Keratinocyte (primary cell): ENCODE data around the gene SCP2D1. TPM values are rescaled to one million over a fixed set of nuclear protein-coding genes. Genes with fewer than 3 reads are reported as not detected.

Source experiments
- DNase-seq: peaks from one replicate; pipeline ENCODE4 v3.0.0-alpha.2; 2011; ENCODE audit warnings: low read depth, missing footprints, low spot score
- FAIRE-seq: peaks from 2 replicates; lab custom pipeline; 2011; peaks lifted over from hg19 to GRCh38; lab: Jason Lieb, UNC
- H2AFZ ChIP-seq: 2 replicates; pipeline ENCODE4 v1.6.0; 2012; ENCODE audit warnings: low read length, control low read depth, inconsistent platforms; ENCODE audit not compliant: control insufficient read depth
- H3K27ac ChIP-seq: 2 replicates; pipeline ENCODE4 v1.5.1; 2011; ENCODE audit warnings: low read length; ENCODE audit not compliant: control insufficient read depth, insufficient read depth
- H3K27me3 ChIP-seq: 3 replicates; pipeline ENCODE4 v1.6.0; 2011; ENCODE audit warnings: low read length; ENCODE audit not compliant: control insufficient read depth, insufficient read depth; ENCODE audit errors: extremely low read depth
- H3K36me3 ChIP-seq, 2 experiments: 2 replicates in 1 of 2; 3 replicates in 1 of 2; pipeline ENCODE4 v1.5.1; 2011; ENCODE audit warnings: low read length in 2 of 2, mild to moderate bottlenecking in 1 of 2; ENCODE audit not compliant: control insufficient read depth in 2 of 2, insufficient read depth in 2 of 2; ENCODE audit errors: extremely low read depth in 1 of 2
- H3K4me1 ChIP-seq: 3 replicates; pipeline ENCODE4 v1.5.1; 2011; ENCODE audit warnings: low read length; ENCODE audit not compliant: control insufficient read depth, insufficient read depth; ENCODE audit errors: extremely low read depth
- H3K4me2 ChIP-seq: 3 replicates; pipeline ENCODE4 v1.6.0; 2011; ENCODE audit warnings: low read depth, low read length; ENCODE audit not compliant: control insufficient read depth, insufficient read depth; ENCODE audit errors: extremely low read depth
- H3K4me3 ChIP-seq, 3 experiments: fragments of 200-600 bp in 1 of 3; sonication (generic) in 1 of 3; 2 replicates in 2 of 3; 3 replicates in 1 of 3; pipeline ENCODE4 v1.5.1; 2011 to 2016; ENCODE audit warnings: low read length in 3 of 3, mild to moderate bottlenecking in 3 of 3, control low read depth in 2 of 3, inconsistent platforms in 1 of 3, low read depth in 1 of 3, mixed read lengths in 1 of 3, mixed run types in 1 of 3, moderate library complexity in 1 of 3; ENCODE audit not compliant: control insufficient read depth in 2 of 3, insufficient read depth in 2 of 3; ENCODE audit errors: extremely low read depth in 1 of 3
- H3K79me2 ChIP-seq: 2 replicates; pipeline ENCODE4 v1.6.0; 2012; ENCODE audit warnings: low read length; ENCODE audit not compliant: control insufficient read depth, insufficient read depth
- H3K9ac ChIP-seq: 3 replicates; pipeline ENCODE4 v1.6.0; 2011; ENCODE audit warnings: low read length; ENCODE audit not compliant: control insufficient read depth, insufficient read depth; ENCODE audit errors: extremely low read depth
- H3K9me1 ChIP-seq: 3 replicates; pipeline ENCODE4 v1.6.0; 2011; ENCODE audit warnings: low read length; ENCODE audit not compliant: control insufficient read depth, insufficient read depth; ENCODE audit errors: extremely low read depth
- H3K9me3 ChIP-seq: 2 replicates; pipeline ENCODE4 v1.5.1; 2012; ENCODE audit warnings: low read depth, low read length; ENCODE audit not compliant: control insufficient read depth
- H4K20me1 ChIP-seq: 3 replicates; pipeline ENCODE4 v1.6.0; 2011; ENCODE audit warnings: low read length; ENCODE audit not compliant: control insufficient read depth, insufficient read depth; ENCODE audit errors: extremely low read depth
- CTCF ChIP-seq, 3 experiments: IDR thresholded peaks in 1 of 3; conservative IDR thresholded peaks in 1 of 3; optimal IDR thresholded peaks in 1 of 3; 2 replicates in 2 of 3; 3 replicates in 1 of 3; pipeline versions ENCODE3 to v1.5.1; 2011; ENCODE audit warnings: low read length in 3 of 3, mild to moderate bottlenecking in 3 of 3, moderate library complexity in 2 of 3, control low read depth in 1 of 3, inconsistent platforms in 1 of 3; ENCODE audit not compliant: insufficient read depth in 2 of 3; ENCODE audit errors: extremely low read depth in 1 of 3
- EZH2 ChIP-seq: IDR thresholded peaks from one replicate; pipeline ENCODE4 v1.6.1; 2012; ENCODE audit warnings: inconsistent platforms, mild to moderate bottlenecking, low read length, moderate library complexity
- dilution Hi-C: fragments of 300-500 bp; cut with MboI; formaldehyde crosslinking; loops from one replicate; pipeline ENCODE4 v1.7.0; 2020; ENCODE audit warnings: low sequenced_read_pairs; ENCODE audit not compliant: extremely low pct_ligation_motif_present
- polyA plus RNA-seq, 5 experiments: library from polyadenylated mRNA; depleted of rRNA in 3 of 5; stranded (reverse) in 3 of 5; stranded (forward) in 1 of 5; unstranded in 1 of 5; fragments of >200 nt; gene quantifications; 1 replicate in 1 of 5; 2 replicates in 3 of 5; 3 replicates in 1 of 5; pipeline versions ENCODE4 v1.2.1 to v1.2.3, GENCODE V29; 2011 to 2012; ENCODE audit warnings: missing spikeins in 2 of 5, low read depth in 1 of 5, low replicate concordance in 1 of 5

The SCP2D1 gene
- polyA plus RNA-seq, 1 donor (not counting 4 experiments of a cell fraction or from before 2014, with no cell fraction given) = not detected

DNA sequence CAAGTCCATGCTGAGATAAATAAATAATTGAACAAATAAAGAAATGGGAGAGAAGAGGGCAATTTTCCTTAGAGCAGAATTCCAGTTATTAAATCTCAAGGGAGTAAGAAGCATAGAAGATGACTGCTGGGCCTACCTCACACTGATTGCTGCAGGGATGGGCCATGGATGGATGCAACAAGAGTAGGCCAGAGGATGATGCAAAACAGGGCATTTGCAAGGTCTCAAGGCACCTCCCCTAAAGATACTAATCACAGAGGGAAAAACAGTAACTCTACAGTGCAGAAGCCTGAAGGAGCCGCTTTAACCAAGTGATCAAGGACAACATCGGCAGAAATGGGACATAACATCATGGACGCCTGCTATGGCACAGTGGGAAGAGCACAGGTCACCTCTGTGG is 1.7 kb upstream of the SCP2D1 start:
- H2AFZ ChIP-seq = no peak overlapping the region
- no peak for DNase-seq
- dilution Hi-C loops = no loop called here
- H4K20me1 ChIP-seq = no peaks in the 10 kb centered on the region
- H3K36me3 ChIP-seq = no peaks in the 10 kb centered on the region
- no peaks in the 10 kb centered on the region for H3K27me3 ChIP-seq
- H3K9me1 ChIP-seq = no peaks in the 10 kb centered on the region
- H3K4me3 ChIP-seq = no peak overlapping the region
- no peak overlapping the region for H3K27ac ChIP-seq
- TF ChIP-seq EZH2 (no peak), CTCF (optimal IDR thresholded peaks at IDR 0.05 in 1 of 3, IDR thresholded peaks at IDR 0.05 in 1 of 3, conservative IDR thresholded peaks at IDR 0.05 in 1 of 3; ENCODE audit: extremely low read depth in 1 of 3, insufficient read depth in 2 of 3, low read length in 3 of 3) (no peak)
- H3K4me1 ChIP-seq = no peaks in the 10 kb centered on the region
- no peaks in the 10 kb centered on the region for H3K79me2 ChIP-seq
- no peak for FAIRE-seq
- H3K9me3 ChIP-seq = no peaks in the 10 kb centered on the region
- no peak overlapping the region for H3K4me2 ChIP-seq
- no peak overlapping the region for H3K9ac ChIP-seq

DNA sequence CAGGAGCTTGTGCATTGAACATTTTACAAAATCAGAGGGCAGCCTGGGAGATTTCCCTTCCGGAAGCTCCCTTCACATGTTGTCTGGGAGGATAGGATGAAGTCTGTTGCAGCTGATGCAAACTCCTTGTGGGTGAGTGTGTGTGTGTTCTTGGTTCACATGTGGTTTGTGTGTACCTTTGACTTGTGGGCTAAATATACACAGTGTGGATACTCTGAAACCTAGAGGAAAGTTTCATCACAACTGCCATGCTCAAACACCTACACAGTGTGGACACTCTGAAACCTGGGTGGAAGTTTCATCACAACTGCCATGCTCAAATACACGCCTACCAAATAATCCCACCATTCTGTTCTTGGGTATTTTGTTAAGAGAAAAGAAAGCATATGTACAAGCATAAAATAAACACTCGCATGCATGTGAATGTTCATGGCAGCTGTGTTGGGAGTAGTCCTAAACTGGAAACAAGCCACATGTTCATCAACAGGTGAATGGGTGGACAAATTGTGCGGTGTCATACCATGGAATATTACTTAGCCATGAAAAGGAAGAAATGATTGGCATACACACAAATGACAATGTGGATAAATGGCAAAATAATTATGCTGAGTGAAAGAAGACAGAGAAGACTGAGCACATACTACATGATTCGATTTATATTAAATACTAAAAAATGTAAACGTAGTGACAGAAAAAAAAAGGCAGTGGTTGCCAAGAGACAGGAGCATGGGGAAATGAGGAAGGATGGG is 1.8 kb downstream of the SCP2D1 start:
- Histone ChIP-seq H3K9ac (no peak overlapping the region), H3K4me2 (no peak overlapping the region), H4K20me1 (no peaks in the 10 kb centered on the region), H3K36me3 (no peaks in the 10 kb centered on the region), H3K27ac (no peak overlapping the region), H2AFZ (no peak overlapping the region), H3K9me3 (no peaks in the 10 kb centered on the region), H3K27me3 (no peaks in the 10 kb centered on the region), H3K79me2 (no peaks in the 10 kb centered on the region), H3K4me3 (no peak overlapping the region), H3K4me1 (no peaks in the 10 kb centered on the region), H3K9me1 (no peaks in the 10 kb centered on the region)
- dilution Hi-C loops = no loop called here
- TF ChIP-seq EZH2 (no peak), CTCF (optimal IDR thresholded peaks at IDR 0.05 in 1 of 3, IDR thresholded peaks at IDR 0.05 in 1 of 3, conservative IDR thresholded peaks at IDR 0.05 in 1 of 3; ENCODE audit: extremely low read depth in 1 of 3, insufficient read depth in 2 of 3, low read length in 3 of 3) (no peak)
- FAIRE-seq (no peak), DNase-seq (no peak)
